Measurements from ENCODE around the gene RBM11. TPM values are rescaled to one million over a fixed set of nuclear protein-coding genes. Genes with fewer than 3 reads are reported as not detected.

RBM11 gene
- total and polyA plus RNA-seq, 4 donors = 0.08 to 0.19 (median 0.13) TPM; not detected in 1

DNA sequence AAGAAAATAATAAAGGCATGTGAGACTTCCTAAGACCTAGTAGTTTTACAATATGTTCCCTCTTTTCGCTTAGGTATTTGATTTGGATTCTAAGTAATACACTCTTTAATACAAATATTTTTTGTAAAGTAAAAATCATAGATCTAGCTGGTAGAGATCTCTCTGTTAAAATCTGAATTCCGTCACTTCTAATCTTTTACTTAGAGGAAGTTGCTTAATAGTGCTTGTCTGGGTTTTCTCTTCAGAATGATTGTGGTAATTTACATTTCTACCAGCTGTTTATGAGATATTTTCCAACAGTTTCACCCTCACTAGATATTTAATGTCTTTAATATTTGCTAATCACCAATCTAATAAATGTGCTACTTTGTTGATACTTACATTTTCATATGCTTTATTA, 23.3 kb downstream of the RBM11 start:
- Histone ChIP-seq H3K36me3 (ENCODE audit: control insufficient read depth in 4 of 4, insufficient read depth in 3 of 4, low read depth in 1 of 4, low read length in 3 of 4) (no peaks in the 10 kb centered on the region), H3K27ac (ENCODE audit: low read depth in 1 of 2, low read length in 2 of 2) (no peak overlapping the region), H3K27me3 (ENCODE audit: control insufficient read depth in 4 of 4, insufficient read depth in 4 of 4, low read length in 3 of 4) (peaks cover 0 to 5% (median 2%) of the 10 kb centered on the region in 4 donors), H3K9ac (ENCODE audit: low read depth in 1 of 2, low read length in 2 of 2) (no peak overlapping the region), H3K9me3 (ENCODE audit: control insufficient read depth in 4 of 4, low read length in 3 of 4) (peaks cover 0 to 2% (median 0%) of the 10 kb centered on the region in 4 donors), H3K4me3 (ENCODE audit: low read depth in 1 of 3, low read length in 3 of 3) (no peak overlapping the region), H3K4me1 (ENCODE audit: control insufficient read depth in 4 of 4, insufficient read depth in 4 of 4, low read length in 3 of 4) (no peaks in the 10 kb centered on the region)
- no peak for DNase-seq (ENCODE audit: low spot score)
- WGBS = 75% methylated on average over 2 of the region's 2 CpGs
- TF ChIP-seq, protein P1, sequence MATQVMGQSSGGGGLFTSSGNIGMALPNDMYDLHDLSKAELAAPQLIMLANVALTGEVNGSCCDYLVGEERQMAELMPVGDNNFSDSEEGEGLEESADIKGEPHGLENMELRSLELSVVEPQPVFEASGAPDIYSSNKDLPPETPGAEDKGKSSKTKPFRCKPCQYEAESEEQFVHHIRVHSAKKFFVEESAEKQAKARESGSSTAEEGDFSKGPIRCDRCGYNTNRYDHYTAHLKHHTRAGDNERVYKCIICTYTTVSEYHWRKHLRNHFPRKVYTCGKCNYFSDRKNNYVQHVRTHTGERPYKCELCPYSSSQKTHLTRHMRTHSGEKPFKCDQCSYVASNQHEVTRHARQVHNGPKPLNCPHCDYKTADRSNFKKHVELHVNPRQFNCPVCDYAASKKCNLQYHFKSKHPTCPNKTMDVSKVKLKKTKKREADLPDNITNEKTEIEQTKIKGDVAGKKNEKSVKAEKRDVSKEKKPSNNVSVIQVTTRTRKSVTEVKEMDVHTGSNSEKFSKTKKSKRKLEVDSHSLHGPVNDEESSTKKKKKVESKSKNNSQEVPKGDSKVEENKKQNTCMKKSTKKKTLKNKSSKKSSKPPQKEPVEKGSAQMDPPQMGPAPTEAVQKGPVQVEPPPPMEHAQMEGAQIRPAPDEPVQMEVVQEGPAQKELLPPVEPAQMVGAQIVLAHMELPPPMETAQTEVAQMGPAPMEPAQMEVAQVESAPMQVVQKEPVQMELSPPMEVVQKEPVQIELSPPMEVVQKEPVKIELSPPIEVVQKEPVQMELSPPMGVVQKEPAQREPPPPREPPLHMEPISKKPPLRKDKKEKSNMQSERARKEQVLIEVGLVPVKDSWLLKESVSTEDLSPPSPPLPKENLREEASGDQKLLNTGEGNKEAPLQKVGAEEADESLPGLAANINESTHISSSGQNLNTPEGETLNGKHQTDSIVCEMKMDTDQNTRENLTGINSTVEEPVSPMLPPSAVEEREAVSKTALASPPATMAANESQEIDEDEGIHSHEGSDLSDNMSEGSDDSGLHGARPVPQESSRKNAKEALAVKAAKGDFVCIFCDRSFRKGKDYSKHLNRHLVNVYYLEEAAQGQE (IDR thresholded peaks at IDR 0.05) = no peak
- TF ChIP-seq, protein P2, sequence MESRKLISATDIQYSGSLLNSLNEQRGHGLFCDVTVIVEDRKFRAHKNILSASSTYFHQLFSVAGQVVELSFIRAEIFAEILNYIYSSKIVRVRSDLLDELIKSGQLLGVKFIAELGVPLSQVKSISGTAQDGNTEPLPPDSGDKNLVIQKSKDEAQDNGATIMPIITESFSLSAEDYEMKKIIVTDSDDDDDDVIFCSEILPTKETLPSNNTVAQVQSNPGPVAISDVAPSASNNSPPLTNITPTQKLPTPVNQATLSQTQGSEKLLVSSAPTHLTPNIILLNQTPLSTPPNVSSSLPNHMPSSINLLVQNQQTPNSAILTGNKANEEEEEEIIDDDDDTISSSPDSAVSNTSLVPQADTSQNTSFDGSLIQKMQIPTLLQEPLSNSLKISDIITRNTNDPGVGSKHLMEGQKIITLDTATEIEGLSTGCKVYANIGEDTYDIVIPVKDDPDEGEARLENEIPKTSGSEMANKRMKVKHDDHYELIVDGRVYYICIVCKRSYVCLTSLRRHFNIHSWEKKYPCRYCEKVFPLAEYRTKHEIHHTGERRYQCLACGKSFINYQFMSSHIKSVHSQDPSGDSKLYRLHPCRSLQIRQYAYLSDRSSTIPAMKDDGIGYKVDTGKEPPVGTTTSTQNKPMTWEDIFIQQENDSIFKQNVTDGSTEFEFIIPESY (IDR thresholded peaks at IDR 0.05) = no peak
- TF ChIP-seq HNF4A (conservative IDR thresholded peaks at IDR 0.05) = no peak
- TF ChIP-seq JUND (IDR thresholded peaks at IDR 0.05) = no peak
- no peak for TF ChIP-seq NR2F2 (IDR thresholded peaks at IDR 0.05)
- TF ChIP-seq HNF4G (IDR thresholded peaks at IDR 0.05) = no peak
- TF ChIP-seq, protein P3, sequence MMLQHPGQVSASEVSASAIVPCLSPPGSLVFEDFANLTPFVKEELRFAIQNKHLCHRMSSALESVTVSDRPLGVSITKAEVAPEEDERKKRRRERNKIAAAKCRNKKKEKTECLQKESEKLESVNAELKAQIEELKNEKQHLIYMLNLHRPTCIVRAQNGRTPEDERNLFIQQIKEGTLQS (IDR thresholded peaks at IDR 0.05) = no peak

DNA sequence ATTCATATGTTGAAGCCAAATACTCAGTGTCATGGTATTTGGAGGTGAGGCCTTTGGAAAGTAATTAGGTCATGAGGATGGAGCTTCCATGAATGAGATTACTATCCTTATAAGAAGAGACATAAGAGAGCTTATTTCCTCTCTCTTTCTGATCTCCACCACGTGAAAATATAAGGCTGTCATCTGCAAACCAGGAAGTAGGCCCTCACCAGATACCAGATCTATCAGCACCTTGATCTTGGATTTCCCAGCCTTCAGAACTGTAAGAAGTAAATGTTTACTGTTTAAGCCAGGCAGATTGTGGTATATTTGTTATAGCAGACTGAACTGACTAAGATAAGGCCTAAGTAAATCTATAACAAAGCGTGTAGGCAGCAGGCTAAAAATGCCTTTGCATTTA, 25.3 kb downstream of the RBM11 start:
- Histone ChIP-seq H3K9me3 (ENCODE audit: control insufficient read depth in 4 of 4, low read length in 3 of 4) (peaks cover 0 to 2% (median 0%) of the 10 kb centered on the region in 4 donors), H3K27ac (ENCODE audit: low read depth in 1 of 2, low read length in 2 of 2) (no peak overlapping the region), H3K4me3 (ENCODE audit: low read depth in 1 of 3, low read length in 3 of 3) (no peak overlapping the region), H3K36me3 (ENCODE audit: control insufficient read depth in 4 of 4, insufficient read depth in 3 of 4, low read depth in 1 of 4, low read length in 3 of 4) (no peaks in the 10 kb centered on the region), H3K4me1 (ENCODE audit: control insufficient read depth in 4 of 4, insufficient read depth in 4 of 4, low read length in 3 of 4) (no peaks in the 10 kb centered on the region), H3K9ac (ENCODE audit: low read depth in 1 of 2, low read length in 2 of 2) (no peak overlapping the region), H3K27me3 (ENCODE audit: control insufficient read depth in 4 of 4, insufficient read depth in 4 of 4, low read length in 3 of 4) (peaks cover 0 to 2% (median 0%) of the 10 kb centered on the region in 4 donors)
- DNase-seq (ENCODE audit: low spot score) = no peak
- TF ChIP-seq YY1 (IDR thresholded peaks at IDR 0.05) (no peak), HNF4G (IDR thresholded peaks at IDR 0.05) (no peak), HNF4A (conservative IDR thresholded peaks at IDR 0.05) (no peak), FOXA2 (IDR thresholded peaks at IDR 0.05) (no peak)
- TF ChIP-seq, protein P4, sequence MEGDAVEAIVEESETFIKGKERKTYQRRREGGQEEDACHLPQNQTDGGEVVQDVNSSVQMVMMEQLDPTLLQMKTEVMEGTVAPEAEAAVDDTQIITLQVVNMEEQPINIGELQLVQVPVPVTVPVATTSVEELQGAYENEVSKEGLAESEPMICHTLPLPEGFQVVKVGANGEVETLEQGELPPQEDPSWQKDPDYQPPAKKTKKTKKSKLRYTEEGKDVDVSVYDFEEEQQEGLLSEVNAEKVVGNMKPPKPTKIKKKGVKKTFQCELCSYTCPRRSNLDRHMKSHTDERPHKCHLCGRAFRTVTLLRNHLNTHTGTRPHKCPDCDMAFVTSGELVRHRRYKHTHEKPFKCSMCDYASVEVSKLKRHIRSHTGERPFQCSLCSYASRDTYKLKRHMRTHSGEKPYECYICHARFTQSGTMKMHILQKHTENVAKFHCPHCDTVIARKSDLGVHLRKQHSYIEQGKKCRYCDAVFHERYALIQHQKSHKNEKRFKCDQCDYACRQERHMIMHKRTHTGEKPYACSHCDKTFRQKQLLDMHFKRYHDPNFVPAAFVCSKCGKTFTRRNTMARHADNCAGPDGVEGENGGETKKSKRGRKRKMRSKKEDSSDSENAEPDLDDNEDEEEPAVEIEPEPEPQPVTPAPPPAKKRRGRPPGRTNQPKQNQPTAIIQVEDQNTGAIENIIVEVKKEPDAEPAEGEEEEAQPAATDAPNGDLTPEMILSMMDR (IDR thresholded peaks at IDR 0.05; ENCODE audit: low read depth, low read length, missing input control) = no peak
- TF ChIP-seq, protein P2 (IDR thresholded peaks at IDR 0.05) = no peak
- TF ChIP-seq, protein P3 (IDR thresholded peaks at IDR 0.05) = no peak
- TF ChIP-seq, protein P1 (IDR thresholded peaks at IDR 0.05) = no peak
- TF ChIP-seq, protein P5, sequence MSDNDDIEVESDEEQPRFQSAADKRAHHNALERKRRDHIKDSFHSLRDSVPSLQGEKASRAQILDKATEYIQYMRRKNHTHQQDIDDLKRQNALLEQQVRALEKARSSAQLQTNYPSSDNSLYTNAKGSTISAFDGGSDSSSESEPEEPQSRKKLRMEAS (IDR thresholded peaks at IDR 0.05) = no peak
- 45% methylated on average over 2 of the region's 2 CpGs for WGBS

All from liver (tissue), 9 donors.